Mesenchymal stem cell (in vitro differentiated cells and primary cell): ENCODE measurements around the gene VWA5A.

ENCODE experiments used
- DNase-seq: peaks from one replicate; pipeline ENCODE4 v3.0.0-alpha.2; 2013
- H2AFZ ChIP-seq: one replicate; pipeline ENCODE4 v1.6.1; 2013; ENCODE audit warnings: low read depth, mild to moderate bottlenecking, control low read depth, inconsistent platforms, low read length, moderate library complexity
- H2AK5ac ChIP-seq: 2 replicates; pipeline ENCODE4 v1.6.1; 2013; ENCODE audit warnings: low read length, moderate library complexity, mild to moderate bottlenecking, inconsistent platforms; ENCODE audit not compliant: severe bottlenecking
- H2BK120ac ChIP-seq: one replicate; pipeline ENCODE4 v1.6.1; 2013; ENCODE audit warnings: low read depth, mild to moderate bottlenecking, inconsistent platforms, low read length, moderate library complexity
- H2BK12ac ChIP-seq, 2 experiments: one replicate each; pipeline ENCODE4 v1.6.1; 2013; ENCODE audit warnings: inconsistent platforms in 2 of 2, low read length in 2 of 2, mild to moderate bottlenecking in 2 of 2, moderate library complexity in 2 of 2, control low read depth in 1 of 2
- H2BK15ac ChIP-seq: one replicate; pipeline ENCODE4 v1.6.1; 2013; ENCODE audit warnings: mild to moderate bottlenecking, low read depth, inconsistent platforms; ENCODE audit not compliant: poor library complexity, severe bottlenecking
- H2BK5ac ChIP-seq: 2 replicates; pipeline ENCODE4 v1.6.1; 2013; ENCODE audit warnings: low read depth, mild to moderate bottlenecking, low read length, control low read depth, inconsistent platforms; ENCODE audit not compliant: poor library complexity, severe bottlenecking
- H3K14ac ChIP-seq, 2 experiments: one replicate each; pipeline ENCODE4 v1.6.1; 2013; ENCODE audit warnings: inconsistent platforms in 2 of 2, low read length in 2 of 2, control low read depth in 1 of 2, mild to moderate bottlenecking in 1 of 2, moderate library complexity in 1 of 2
- H3K18ac ChIP-seq, 2 experiments: one replicate each; pipeline ENCODE4 v1.6.1; 2013; ENCODE audit warnings: inconsistent platforms in 2 of 2, low read length in 2 of 2, control low read depth in 1 of 2, low read depth in 1 of 2, mild to moderate bottlenecking in 1 of 2
- H3K23ac ChIP-seq, 2 experiments: one replicate each; pipeline ENCODE4 v1.6.1; 2013; ENCODE audit warnings: inconsistent platforms in 2 of 2, low read length in 2 of 2, mild to moderate bottlenecking in 2 of 2, moderate library complexity in 2 of 2, control low read depth in 1 of 2
- H3K27ac ChIP-seq: 2 replicates; pipeline ENCODE4 v1.5.1; 2013; ENCODE audit warnings: mild to moderate bottlenecking, moderate library complexity, low read length, control low read depth, inconsistent platforms; ENCODE audit not compliant: poor library complexity, severe bottlenecking
- H3K27me3 ChIP-seq, 2 experiments: 2 replicates each; pipeline versions ENCODE4 v1.6.1 to v1.7.0; 2013; ENCODE audit warnings: low read length in 2 of 2, mild to moderate bottlenecking in 2 of 2, moderate library complexity in 2 of 2, control low read depth in 1 of 2, inconsistent platforms in 1 of 2; ENCODE audit not compliant: control insufficient read depth in 1 of 2, insufficient read depth in 1 of 2
- H3K36me3 ChIP-seq, 2 experiments: 2 replicates each; pipeline versions ENCODE4 v1.6.1 to v1.7.0; 2013; ENCODE audit warnings: low read length in 2 of 2, control low read depth in 1 of 2, inconsistent platforms in 1 of 2, low read depth in 1 of 2, mild to moderate bottlenecking in 1 of 2; ENCODE audit not compliant: insufficient read depth in 2 of 2, control insufficient read depth in 1 of 2
- H3K4ac ChIP-seq, 2 experiments: one replicate each; pipeline ENCODE4 v1.6.1; 2013; ENCODE audit warnings: inconsistent platforms in 2 of 2, low read length in 2 of 2, mild to moderate bottlenecking in 2 of 2, moderate library complexity in 2 of 2, control low read depth in 1 of 2, low read depth in 1 of 2
- H3K4me1 ChIP-seq: 2 replicates; pipeline ENCODE4 v1.6.1; 2013; ENCODE audit warnings: low read depth, low read length, control low read depth; ENCODE audit not compliant: control insufficient read depth, insufficient read depth
- H3K4me2 ChIP-seq: 2 replicates; pipeline ENCODE4 v1.6.1; 2013; ENCODE audit warnings: low read length, mild to moderate bottlenecking, inconsistent platforms; ENCODE audit not compliant: poor library complexity, severe bottlenecking
- H3K4me3 ChIP-seq, 2 experiments: 2 replicates each; pipeline versions ENCODE4 v1.5.1 to v1.7.0; 2013; ENCODE audit warnings: low read length in 2 of 2, mild to moderate bottlenecking in 2 of 2, control low read depth in 1 of 2, low read depth in 1 of 2; ENCODE audit not compliant: insufficient read depth in 1 of 2
- H3K79me1 ChIP-seq: replicated peaks from 2 replicates; pipeline ENCODE4 v1.6.1; 2013; ENCODE audit warnings: mild to moderate bottlenecking, control low read depth, low read length, inconsistent platforms; ENCODE audit not compliant: poor library complexity, severe bottlenecking
- H3K9ac ChIP-seq: 2 replicates; pipeline ENCODE4 v1.7.0; 2013; ENCODE audit warnings: mild to moderate bottlenecking, low read length, moderate library complexity
- H3K9me3 ChIP-seq: 2 replicates; pipeline ENCODE4 v1.7.0; 2013; ENCODE audit warnings: mild to moderate bottlenecking, low read length; ENCODE audit not compliant: control insufficient read depth
- H4K8ac ChIP-seq: one replicate; pipeline ENCODE4 v1.6.1; 2013; ENCODE audit warnings: inconsistent platforms, mild to moderate bottlenecking, low read length, moderate library complexity
- H4K91ac ChIP-seq: one replicate; pipeline ENCODE4 v1.6.1; 2013; ENCODE audit warnings: mild to moderate bottlenecking, low read length, inconsistent platforms
- WGBS: methylation state at CpG from one replicate; pipeline ENCODE4 v1.1.7; 2013; ENCODE audit warnings: mixed read lengths; 5-methylcytosine and 5-hydroxymethylcytosine counted together

Gene VWA5A

DNA sequence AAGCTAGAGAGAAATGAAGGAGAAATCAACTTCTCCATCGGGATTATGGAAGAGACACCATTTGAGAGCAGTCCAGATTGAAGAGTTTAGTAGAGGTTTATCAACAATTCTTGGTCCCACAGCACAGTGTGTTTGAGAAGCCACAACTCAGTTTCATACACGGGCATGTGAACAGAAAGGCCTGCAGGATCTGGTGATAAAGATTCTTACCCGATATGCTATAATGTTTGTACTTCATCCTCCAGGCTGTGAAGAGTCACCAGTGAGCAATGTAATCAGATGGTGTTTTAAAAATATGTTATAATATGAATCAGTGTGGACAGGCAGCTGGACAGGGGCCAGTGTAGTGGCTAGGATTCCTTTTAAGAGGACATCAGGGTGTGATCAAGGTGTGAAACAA is 29.7 kb upstream of the VWA5A start:
- H3K9me3 ChIP-seq, result no peaks in the 10 kb centered on the region
- H2BK15ac ChIP-seq, result no peak overlapping the region
- WGBS, result 89% methylated on average over 3 of the region's 3 CpGs
- no peak overlapping the region for H3K27ac ChIP-seq
- no peak overlapping the region for H3K4me3 ChIP-seq
- no peak overlapping the region for H4K91ac ChIP-seq
- no peak overlapping the region for H2BK5ac ChIP-seq
- H3K23ac ChIP-seq, result no peak overlapping the region
- no peak overlapping the region for H3K4ac ChIP-seq
- H3K27me3 ChIP-seq, result peaks cover 0 to 20% of the 10 kb centered on the region in 2 experiments
- no peak for DNase-seq
- no peak overlapping the region for H3K18ac ChIP-seq
- no peak overlapping the region for H3K4me2 ChIP-seq
- H2AFZ ChIP-seq, result no peak overlapping the region
- no peak overlapping the region for H2BK120ac ChIP-seq
- H3K4me1 ChIP-seq, result no peaks in the 10 kb centered on the region
- H3K36me3 ChIP-seq, result no peaks in the 10 kb centered on the region
- no peak overlapping the region for H4K8ac ChIP-seq
- no peak overlapping the region for H3K9ac ChIP-seq
- no peak overlapping the region for H3K14ac ChIP-seq
- H2AK5ac ChIP-seq, result no peak overlapping the region
- no peaks in the 10 kb centered on the region for H3K79me1 ChIP-seq
- no peak overlapping the region for H2BK12ac ChIP-seq

DNA sequence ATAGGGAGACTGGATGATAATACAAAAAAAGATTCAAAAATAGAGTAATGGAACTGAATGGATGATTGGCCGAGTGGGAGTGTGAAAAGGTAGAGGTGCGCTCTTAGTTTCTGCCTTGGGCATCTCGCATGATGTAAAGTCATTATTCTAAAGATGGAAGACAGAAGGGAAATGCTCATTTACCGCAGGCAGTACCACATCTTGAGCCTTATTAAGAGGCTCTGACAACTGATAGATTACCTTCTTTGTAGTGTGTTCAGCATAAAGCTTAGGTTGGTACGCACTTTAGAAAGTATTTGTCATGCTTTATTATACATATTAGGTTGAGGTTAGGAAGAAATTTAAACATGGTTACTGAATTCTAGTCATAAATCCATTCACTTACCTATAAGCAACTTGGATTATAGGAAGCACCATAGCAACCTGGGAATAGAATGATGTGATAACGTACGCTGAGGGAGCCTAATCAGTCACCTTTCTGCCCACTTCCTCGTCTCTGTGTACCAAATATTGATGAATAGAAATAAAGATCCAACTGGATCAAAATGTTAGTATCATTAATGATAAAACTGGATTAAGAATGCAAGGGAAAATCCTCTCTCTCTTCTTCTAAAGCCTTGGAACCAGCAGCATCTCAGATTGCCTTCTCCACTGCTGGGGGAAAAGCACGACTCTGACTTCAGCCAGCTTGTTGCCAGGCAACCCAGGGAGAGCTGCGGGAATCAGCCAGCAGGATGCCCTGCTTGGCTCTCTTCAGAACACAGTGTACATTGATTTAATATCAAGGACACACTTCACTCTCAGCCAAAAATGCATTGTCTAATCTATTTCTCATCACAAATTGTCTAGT is 29.0 kb upstream of the VWA5A start:
- H2BK12ac ChIP-seq, result no peak overlapping the region
- no peak overlapping the region for H4K8ac ChIP-seq
- DNase-seq, result no peak
- no peaks in the 10 kb centered on the region for H3K4me1 ChIP-seq
- H4K91ac ChIP-seq, result no peak overlapping the region
- WGBS, result 67% methylated on average over 6 of the region's 10 CpGs
- no peak overlapping the region for H3K14ac ChIP-seq
- H3K27me3 ChIP-seq, result peaks cover 0 to 20% of the 10 kb centered on the region in 2 experiments
- H2BK120ac ChIP-seq, result no peak overlapping the region
- H3K79me1 ChIP-seq, result no peaks in the 10 kb centered on the region
- no peak overlapping the region for H3K18ac ChIP-seq
- H3K4me3 ChIP-seq, result no peak overlapping the region
- H3K4me2 ChIP-seq, result no peak overlapping the region
- H2AFZ ChIP-seq, result no peak overlapping the region
- H3K4ac ChIP-seq, result no peak overlapping the region
- H2BK15ac ChIP-seq, result no peak overlapping the region
- no peak overlapping the region for H2BK5ac ChIP-seq
- H3K9me3 ChIP-seq, result no peaks in the 10 kb centered on the region
- no peaks in the 10 kb centered on the region for H3K36me3 ChIP-seq
- H3K27ac ChIP-seq, result no peak overlapping the region
- no peak overlapping the region for H3K9ac ChIP-seq
- H2AK5ac ChIP-seq, result no peak overlapping the region
- H3K23ac ChIP-seq, result no peak overlapping the region

DNA sequence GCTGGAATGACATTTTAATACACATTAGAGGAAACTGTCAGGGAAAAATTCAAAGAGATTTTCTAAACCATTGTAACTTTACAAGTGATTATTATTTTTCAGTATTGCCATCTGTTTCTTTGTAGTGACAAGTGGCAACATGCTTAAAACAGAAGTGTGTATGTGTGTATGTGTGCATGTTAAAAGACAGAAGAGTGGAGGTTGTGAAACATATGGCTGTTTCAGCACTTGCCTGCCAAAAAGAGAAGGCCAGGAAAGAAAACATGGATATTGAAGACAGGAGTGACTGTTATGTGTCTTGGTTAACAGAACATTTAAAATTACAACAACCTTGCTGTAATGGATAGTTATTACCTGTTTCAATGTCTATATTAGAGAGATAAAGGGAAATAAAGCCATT is 24.3 kb upstream of the VWA5A start:
- H2AK5ac ChIP-seq, result no peak overlapping the region
- no peak overlapping the region for H3K4ac ChIP-seq
- H3K4me3 ChIP-seq, result no peak overlapping the region
- no peaks in the 10 kb centered on the region for H3K9me3 ChIP-seq
- no peak overlapping the region for H2BK15ac ChIP-seq
- no peak overlapping the region for H2BK12ac ChIP-seq
- no peak overlapping the region for H2BK120ac ChIP-seq
- no peak overlapping the region for H4K91ac ChIP-seq
- H3K4me1 ChIP-seq, result no peaks in the 10 kb centered on the region
- no peaks in the 10 kb centered on the region for H3K79me1 ChIP-seq
- H3K9ac ChIP-seq, result no peak overlapping the region
- H3K23ac ChIP-seq, result no peak overlapping the region
- no peak overlapping the region for H3K14ac ChIP-seq
- H3K27ac ChIP-seq, result no peak overlapping the region
- H3K4me2 ChIP-seq, result no peak overlapping the region
- no peak overlapping the region for H3K18ac ChIP-seq
- DNase-seq, result no peak
- no peaks in the 10 kb centered on the region for H3K36me3 ChIP-seq
- no peak overlapping the region for H2AFZ ChIP-seq
- no peak overlapping the region for H4K8ac ChIP-seq
- H2BK5ac ChIP-seq, result no peak overlapping the region
- peaks cover 0 to 9% of the 10 kb centered on the region in 2 experiments for H3K27me3 ChIP-seq

- H3K27ac ChIP-seq, result no peak overlapping the region
- no peak overlapping the region for H4K8ac ChIP-seq
- no peak overlapping the region for H3K4me2 ChIP-seq
- H3K23ac ChIP-seq, result no peak overlapping the region
- peaks cover 0 to 6% of the 10 kb centered on the region in 2 experiments for H3K27me3 ChIP-seq
- no peak overlapping the region for H2BK5ac ChIP-seq
- no peak overlapping the region for H2AK5ac ChIP-seq
- no peaks in the 10 kb centered on the region for H3K4me1 ChIP-seq
- no peaks in the 10 kb centered on the region for H3K79me1 ChIP-seq
- DNase-seq, result no peak
- no peak overlapping the region for H3K9ac ChIP-seq
- no peak overlapping the region for H2BK120ac ChIP-seq
- no CpG with 5 or more reads among the region's 2 CpGs for WGBS
- no peak overlapping the region for H3K4ac ChIP-seq
- H2AFZ ChIP-seq, result no peak overlapping the region
- H2BK12ac ChIP-seq, result no peak overlapping the region
- H2BK15ac ChIP-seq, result no peak overlapping the region
- no peaks in the 10 kb centered on the region for H3K9me3 ChIP-seq
- no peak overlapping the region for H3K14ac ChIP-seq
- H3K4me3 ChIP-seq, result no peak overlapping the region
- no peak overlapping the region for H3K18ac ChIP-seq
- no peak overlapping the region for H4K91ac ChIP-seq
- no peaks in the 10 kb centered on the region for H3K36me3 ChIP-seq
Observed at GRCh38 chr11:124093330-124093729, 21.9 kb upstream of the VWA5A start.
